ENCODE measurements around the gene NPFF.
A peak's percentile ranks its signal among the peaks of the same experiment; 100 is the strongest.

NPFF gene

GRCh38 chr12:53513712-53514410 lies 6.6 kb upstream of the NPFF start:
- no peak for DNase-seq

- no peak for DNase-seq
Observed at GRCh38 chr12:53510181-53510812, 3.0 kb upstream of the NPFF start.

GRCh38 chr12:53508534-53509170 lies 1.4 kb upstream of the NPFF start:
- peak; percentile 72 for DNase-seq

GRCh38 chr12:53507603-53507885 lies 260 bp upstream of the NPFF start:
- DNase-seq = no peak

- no peak for DNase-seq
Observed at GRCh38 chr12:53506450-53506785, 866 bp downstream of the NPFF start.

GRCh38 chr12:53505555-53506449 lies 1.5 kb downstream of the NPFF start:
- DNase-seq = no peak

- DNase-seq = no peak
Observed at GRCh38 chr12:53505086-53505485, 2.2 kb downstream of the NPFF start.

GRCh38 chr12:53504004-53504920 lies 3.0 kb downstream of the NPFF start:
- DNase-seq = no peak

- no peak for DNase-seq
Observed at GRCh38 chr12:53502983-53503728, 4.1 kb downstream of the NPFF start.

- no peak for DNase-seq
Observed at GRCh38 chr12:53502331-53502730, 5.0 kb downstream of the NPFF start.

- no peak for DNase-seq
Observed at GRCh38 chr12:53501615-53502181, 5.6 kb downstream of the NPFF start.

GRCh38 chr12:53500776-53501614 lies 6.3 kb downstream of the NPFF start, which contains the start of gene TARBP2:
TSS of gene TARBP2 (plus strand) at chr12:53501283. CDS start at chr12:53501409, 126 bp downstream.
- peak; percentile 99 for DNase-seq

GRCh38 chr12:53500142-53500775 lies 7.0 kb downstream of the NPFF start:
- no peak for DNase-seq

- peak; percentile 43 for DNase-seq
Observed at GRCh38 chr12:53499266-53500141, 7.8 kb downstream of the NPFF start, which contains the start of gene MAP3K12. TSS of gene MAP3K12 (minus strand) at chr12:53499458. CDS start at chr12:53487391, 12,067 bp downstream.

- DNase-seq = no peak
Observed at GRCh38 chr12:53498235-53498630, 9.1 kb downstream of the NPFF start.

GRCh38 chr12:53497461-53497860 lies 9.8 kb downstream of the NPFF start:
- DNase-seq = no peak

GRCh38 chr12:53496752-53497032 lies 10.6 kb downstream of the NPFF start:
- DNase-seq = no peak

- DNase-seq = no peak
Observed at GRCh38 chr12:53495903-53496751, 11.2 kb downstream of the NPFF start.
